Bone marrow (tissue), 2 donors: ENCODE data around the gene SLC29A4.

Source experiments
- DNase-seq, 2 donors: peaks; one replicate each; lab custom pipeline; 2025; lab: John Stamatoyannopoulos, UW

Gene SLC29A4

GRCh38 chr7:5324961-5325360 lies 42.2 kb downstream of the SLC29A4 start:
- no peak for DNase-seq

- no peak for DNase-seq
These were observed 47.5 kb downstream of the SLC29A4 start for GRCh38 chr7:5330288-5330687.

DNA sequence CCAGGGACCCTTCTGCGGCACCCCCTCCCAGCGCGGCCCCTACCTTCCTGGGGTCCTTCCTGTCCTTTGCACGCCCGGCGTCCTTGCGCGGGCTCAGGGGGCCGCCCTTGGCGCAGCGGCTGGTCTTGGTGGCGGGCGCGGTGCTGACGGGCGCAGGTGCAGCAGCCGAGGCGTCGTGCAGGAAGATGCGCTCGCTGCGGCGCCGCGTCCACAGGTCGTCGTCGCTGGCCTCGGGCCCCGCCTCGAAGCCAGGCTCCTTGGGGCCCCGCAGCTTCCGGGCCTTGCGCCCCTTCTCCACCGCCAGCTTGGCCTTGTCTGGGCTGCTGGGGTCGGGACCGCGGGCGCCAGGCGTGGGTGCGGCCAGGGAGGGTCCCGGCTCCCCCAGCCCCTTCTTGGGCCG lies 49.8 kb downstream of the SLC29A4 start:
- no peak for DNase-seq

- DNase-seq, result no peak
These were observed 50.6 kb downstream of the SLC29A4 start for GRCh38 chr7:5333121-5334045.

- DNase-seq, result no peak
These were observed 51.9 kb downstream of the SLC29A4 start for GRCh38 chr7:5334671-5335070.

DNA sequence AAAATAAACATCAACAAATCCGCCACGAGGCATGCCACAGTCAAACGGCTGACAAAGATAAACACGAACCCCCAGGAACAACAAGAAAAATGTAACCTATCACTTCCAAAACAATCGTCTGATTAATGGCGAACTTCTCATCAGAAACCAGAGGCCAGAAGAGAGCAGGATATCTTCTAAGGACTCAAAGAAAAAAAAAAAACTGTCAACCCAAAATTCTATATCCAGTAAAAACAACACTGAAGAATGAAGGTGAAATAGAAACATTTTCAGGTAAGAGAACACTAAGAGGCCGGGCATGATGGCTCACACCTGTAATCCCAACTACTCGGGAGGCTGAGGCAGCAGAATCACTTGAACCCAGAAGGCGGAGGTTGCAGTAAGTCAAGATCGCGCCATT lies 54.3 kb downstream of the SLC29A4 start:
- no peak for DNase-seq

GRCh38 chr7:5339955-5340354 lies 57.2 kb downstream of the SLC29A4 start:
- DNase-seq, result no peak

DNA sequence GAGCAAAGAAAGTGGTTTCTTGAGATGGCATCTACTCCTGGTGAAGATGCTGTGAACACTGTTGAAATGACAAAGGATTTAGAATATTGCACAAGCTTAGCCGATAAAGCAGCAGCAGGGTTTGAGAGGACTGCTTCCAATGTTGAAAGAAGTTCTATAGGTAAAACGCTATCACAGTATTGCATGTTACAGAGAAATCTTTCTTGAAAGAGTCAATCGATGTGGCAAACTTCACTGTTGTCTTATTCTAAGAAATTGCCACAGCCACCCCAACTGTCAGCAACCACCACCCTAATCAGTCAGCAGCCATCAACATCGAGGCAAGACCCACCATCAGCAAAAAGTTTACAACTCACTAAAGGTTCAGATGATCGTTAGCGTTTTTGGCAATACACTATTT lies 59.9 kb downstream of the SLC29A4 start:
- no peak for DNase-seq

- DNase-seq, result no peak
These were observed 61.1 kb downstream of the SLC29A4 start for GRCh38 chr7:5343884-5344283.

GRCh38 chr7:5344342-5344741 lies 61.6 kb downstream of the SLC29A4 start:
- DNase-seq, result no peak

DNA sequence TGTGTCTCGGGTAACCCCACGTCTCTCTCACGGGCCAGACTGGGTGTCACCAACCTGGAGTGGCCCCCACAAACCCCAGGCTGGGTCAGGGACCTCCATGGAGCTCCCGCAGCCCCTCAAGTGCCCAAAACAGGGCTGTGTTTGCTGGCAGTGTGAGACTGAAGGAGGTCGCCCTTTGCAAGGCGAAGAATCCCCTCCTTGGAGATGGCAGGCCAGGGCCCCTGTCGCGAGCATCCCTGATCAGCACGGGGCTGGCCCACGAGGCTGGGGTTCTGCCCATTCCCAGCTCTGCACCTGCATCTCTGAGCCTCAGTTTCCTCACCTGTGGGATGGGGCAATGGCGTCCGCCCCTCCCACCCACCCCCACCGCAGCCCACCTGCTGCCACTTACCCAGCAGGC lies 62.4 kb downstream of the SLC29A4 start:
- DNase-seq, result no peak

GRCh38 chr7:5345671-5346070 lies 62.9 kb downstream of the SLC29A4 start:
- DNase-seq, result no peak

- DNase-seq, result no peak
These were observed 65.6 kb downstream of the SLC29A4 start for GRCh38 chr7:5348134-5349004.

DNA sequence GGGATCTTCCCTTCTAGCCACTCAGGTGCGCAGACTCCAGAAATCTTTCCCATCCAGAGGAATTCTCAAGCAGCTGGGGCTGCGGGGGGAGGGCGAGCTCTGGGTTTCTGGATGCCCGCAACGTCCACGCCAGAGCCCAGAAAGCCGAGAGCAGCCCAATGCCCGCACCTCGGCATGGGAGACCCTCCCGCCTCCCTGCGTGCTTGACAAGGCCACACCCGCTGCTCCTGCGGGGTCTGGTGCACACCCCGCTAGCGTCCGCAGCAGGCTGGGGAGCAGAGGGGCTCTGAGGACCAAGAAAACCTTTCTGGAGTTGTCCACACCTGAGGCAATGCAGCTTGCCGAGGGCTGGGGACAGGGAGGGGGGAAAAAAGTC lies 66.2 kb downstream of the SLC29A4 start:
- no peak for DNase-seq

GRCh38 chr7:5349437-5350173 lies 66.9 kb downstream of the SLC29A4 start:
- DNase-seq, result no peak

DNA sequence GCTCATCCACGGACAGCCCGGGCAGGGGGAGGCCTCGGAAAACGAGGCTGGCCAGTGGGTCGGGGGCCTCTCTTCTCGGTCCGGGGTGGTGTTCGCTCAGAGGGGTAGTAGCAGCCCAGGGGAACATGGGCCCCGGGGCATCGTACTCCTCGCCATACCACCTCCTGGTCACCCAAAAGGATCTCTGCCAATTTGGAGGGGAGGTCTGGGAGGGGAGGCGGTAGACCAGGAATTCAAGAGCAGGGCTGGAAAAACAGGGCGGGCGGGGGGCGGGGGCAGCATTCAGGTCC lies 67.4 kb downstream of the SLC29A4 start:
- DNase-seq, result no peak

- DNase-seq, result no peak
These were observed 68.0 kb downstream of the SLC29A4 start for GRCh38 chr7:5350600-5351385.

GRCh38 chr7:5351507-5352265 lies 68.9 kb downstream of the SLC29A4 start:
- DNase-seq, result no peak

DNA sequence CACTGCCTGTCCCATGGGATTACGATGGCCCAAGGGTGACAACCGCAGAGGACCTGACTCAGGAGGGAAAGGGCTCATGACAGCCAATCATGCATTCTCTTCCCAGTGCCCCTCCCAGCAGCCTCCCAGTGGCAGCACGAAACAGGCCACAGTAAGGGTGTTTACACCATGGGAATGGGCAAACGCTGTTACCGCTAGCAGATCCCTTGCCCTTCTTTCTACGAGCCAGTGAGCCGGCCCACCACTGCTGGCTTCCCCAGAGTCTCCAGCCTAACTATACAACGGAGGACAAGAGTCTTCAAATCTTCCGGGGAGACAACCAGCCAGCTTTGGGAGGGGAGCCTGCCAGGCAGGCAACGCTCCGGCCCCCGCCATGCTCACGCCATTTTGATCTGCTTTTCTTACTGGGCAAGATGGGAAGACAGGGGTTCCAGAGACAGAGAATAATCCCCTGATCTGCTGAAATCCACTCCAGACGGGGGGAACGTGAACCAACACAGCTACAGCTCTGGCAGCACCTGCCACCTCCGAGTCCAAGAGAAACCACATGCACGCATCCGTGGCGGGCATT lies 69.8 kb downstream of the SLC29A4 start:
- no peak for DNase-seq

DNA sequence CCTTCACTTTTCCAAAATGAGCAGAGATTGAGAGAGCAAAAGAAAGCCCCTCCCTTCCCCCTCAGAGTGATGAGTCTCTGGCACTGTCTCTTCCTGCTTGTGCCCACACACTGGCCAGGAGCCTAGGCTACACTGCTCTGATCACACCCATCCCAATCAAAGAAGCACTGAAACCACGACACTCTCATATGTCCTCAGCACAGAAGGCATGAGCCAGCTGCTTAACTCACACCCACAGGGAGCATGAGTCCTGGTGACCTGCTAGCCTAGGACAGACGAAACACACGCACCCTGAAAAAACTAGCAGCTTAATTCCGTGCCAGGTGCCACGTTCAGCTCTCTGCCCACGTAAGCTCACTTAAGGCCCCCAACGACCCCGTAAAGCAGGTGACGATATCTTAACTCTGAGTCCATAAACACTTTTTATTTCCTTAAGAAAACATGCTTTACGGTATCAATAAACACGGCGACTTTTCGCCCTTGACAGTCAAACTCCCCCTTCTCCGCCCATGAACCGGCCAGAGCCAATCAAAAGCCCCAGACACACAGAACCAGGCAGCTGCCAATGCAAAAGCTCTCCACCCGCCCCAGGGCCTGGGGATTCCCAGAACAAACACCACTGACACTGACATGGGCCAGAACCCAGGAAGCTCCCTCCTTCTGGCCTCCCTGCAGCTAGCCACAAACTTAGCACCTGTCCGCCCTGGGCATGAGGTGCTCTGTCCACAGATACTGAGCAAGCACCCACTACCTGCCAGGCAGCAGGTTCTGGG lies 71.9 kb downstream of the SLC29A4 start:
- no peak for DNase-seq
